Stimulated activated CD4-positive, alpha-beta T cell treated with anti-CD3 and anti-CD28 coated beads, Interleukin-12 subunit alpha, Interleukin-12 subunit beta, amount 100 ng/mL, for 24 hours (primary cell): ENCODE data around the gene GLS.
A peak's percentile ranks its signal among the peaks of the same experiment; 100 is the strongest.
"Not testable (repeated sequence)": the region's sequence is repeated elsewhere in the genome, so short reads cannot be mapped to it uniquely, and the experiment has no call there.

ENCODE experiments used
- DNase-seq, 2 experiments: peaks; one replicate each; pipeline ENCODE4 v3.0.0-alpha.2; 2020; ENCODE audit warnings: low read depth in 2 of 2

Gene GLS

GRCh38 chr2:190855245-190855644, 25.4 kb upstream of the GLS start:
- no peak for DNase-seq

- DNase-seq: no peak
Measured at GRCh38 chr2:190856985-190857384, 23.6 kb upstream of the GLS start.

- DNase-seq: no peak
Measured at GRCh38 chr2:190858817-190859216, 21.8 kb upstream of the GLS start.

GRCh38 chr2:190859347-190860297, 21.0 kb upstream of the GLS start:
- no peak for DNase-seq

DNA sequence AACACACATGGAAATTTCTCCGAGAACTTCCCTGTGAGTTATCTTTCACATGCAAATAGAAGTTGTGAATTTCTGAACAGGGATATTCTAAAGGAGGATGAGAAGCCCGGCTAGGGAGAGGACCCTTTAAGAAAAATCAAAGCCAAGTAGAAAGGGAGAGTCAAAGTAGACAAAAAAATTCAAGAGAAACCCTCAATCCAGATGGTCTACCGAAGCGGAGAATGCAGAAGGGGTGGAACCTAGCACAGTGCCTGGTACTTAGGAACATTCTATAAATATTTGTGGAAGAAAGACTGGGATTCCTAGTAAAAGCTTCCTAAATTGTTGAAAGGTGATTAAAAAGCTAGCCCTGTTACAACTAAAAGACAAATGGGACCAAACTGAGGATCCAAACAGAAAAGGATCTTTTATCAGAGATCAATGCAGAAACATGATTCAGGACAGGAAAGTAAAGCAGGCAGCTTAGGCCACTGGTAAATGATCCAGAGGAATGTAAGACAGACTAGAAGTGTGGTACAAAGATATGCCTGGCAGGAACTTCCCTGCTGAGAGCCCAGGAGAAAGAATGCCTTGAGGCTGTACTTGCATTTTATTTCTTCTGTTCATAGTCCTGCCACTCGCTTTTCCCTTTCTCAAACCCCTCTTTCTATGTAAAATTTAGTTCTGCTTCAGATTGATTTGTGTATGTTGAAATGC, 19.5 kb upstream of the GLS start:
- no peak for DNase-seq

- DNase-seq: not testable (repeated sequence)
Measured at GRCh38 chr2:190862128-190862527, 18.5 kb upstream of the GLS start.

GRCh38 chr2:190862571-190862991, 18.0 kb upstream of the GLS start:
- DNase-seq: no peak

- DNase-seq: no peak
Measured at GRCh38 chr2:190863946-190864345, 16.7 kb upstream of the GLS start.

DNA sequence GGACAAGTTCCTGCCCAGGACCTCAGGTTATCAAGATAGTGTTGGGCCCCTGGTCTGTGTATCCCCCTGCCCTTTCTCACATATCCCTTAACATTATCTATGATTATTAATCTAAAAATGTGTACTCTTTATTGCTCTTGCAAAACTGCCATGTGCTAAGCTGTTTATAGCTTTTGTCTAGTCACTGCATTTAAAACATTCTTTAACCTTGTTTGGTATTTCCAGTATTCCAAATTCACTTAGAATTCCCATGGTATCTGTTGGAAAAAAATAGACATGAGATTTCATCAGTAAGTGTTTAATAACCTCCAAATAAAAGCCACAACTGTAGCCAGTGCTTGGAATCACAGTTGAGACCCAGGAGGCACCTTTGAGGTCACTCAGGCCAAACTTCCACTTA, 16.2 kb upstream of the GLS start:
- no peak for DNase-seq

GRCh38 chr2:190867212-190867611, 13.4 kb upstream of the GLS start:
- DNase-seq: no peak

DNA sequence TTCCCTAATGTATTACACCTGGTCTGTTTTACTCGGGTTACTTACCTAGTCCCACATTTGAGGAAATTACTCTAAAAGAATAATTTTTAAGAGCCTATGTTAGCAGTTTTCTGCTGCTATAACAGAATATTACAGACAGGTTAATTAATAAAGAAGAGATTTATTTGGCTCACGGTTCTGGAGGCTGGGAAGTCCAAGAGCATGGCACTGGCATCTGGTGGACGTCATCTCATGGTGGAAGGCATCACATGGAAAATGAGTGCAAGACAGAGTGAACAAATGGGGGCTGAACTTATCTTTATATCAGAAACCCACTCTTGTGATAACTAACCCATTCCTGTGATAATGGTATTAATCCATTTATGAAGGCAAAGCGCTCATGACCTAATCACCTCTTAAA, 12.8 kb upstream of the GLS start:
- no peak for DNase-seq

GRCh38 chr2:190869721-190870120, 10.9 kb upstream of the GLS start:
- DNase-seq: no peak

GRCh38 chr2:190873451-190873850, 7.2 kb upstream of the GLS start:
- DNase-seq: not testable (repeated sequence)

GRCh38 chr2:190875891-190876290, 4.7 kb upstream of the GLS start:
- no peak for DNase-seq

GRCh38 chr2:190876631-190877030, 4.0 kb upstream of the GLS start:
- DNase-seq: no peak

GRCh38 chr2:190877436-190877835, 3.2 kb upstream of the GLS start:
- no peak for DNase-seq

DNA sequence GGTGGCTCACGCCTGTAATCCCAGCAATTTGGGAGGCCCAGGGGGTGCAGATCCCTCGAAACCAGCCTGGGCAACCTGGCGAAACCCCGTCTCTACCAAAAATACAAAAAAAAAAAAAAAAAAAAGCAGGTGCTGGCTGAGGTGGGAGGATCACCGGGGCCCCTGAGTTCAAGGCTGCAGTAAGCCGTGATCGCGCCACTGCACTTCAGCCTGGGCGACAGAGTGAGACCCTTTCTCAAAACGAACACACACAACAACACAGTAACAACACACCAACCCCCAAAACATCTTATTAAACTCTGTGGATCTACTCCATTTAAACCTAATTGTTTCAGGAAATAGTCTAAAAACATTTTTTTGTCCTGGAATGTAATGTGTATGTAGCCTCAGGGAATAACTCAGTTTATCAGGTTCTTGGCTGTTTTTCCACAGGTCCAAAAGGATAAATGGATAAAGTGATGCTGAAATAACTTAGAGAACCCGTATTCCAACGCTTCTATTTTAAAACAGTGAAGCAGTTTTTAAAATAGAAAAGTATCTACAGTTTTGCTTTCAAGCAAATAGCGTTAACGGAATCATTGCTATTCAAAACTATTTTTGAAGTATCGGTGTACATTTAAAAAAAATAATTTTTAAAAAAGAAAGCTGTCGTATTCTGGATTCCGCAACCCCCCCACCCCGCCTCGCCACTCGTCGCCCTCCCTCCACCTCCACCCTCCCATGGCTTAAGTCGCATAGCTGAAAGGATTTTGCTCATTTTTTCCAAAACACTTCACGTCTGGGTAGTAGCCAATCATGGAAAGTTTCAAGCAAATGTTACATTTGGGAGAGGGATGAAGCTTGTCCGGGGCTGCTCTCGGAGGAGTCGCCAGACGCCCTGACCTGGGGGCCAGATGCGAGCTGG, 895 bp upstream of the GLS start:
- DNase-seq: peak; percentile 17 to 24

GRCh38 chr2:190881084-190881597, 520 bp downstream of the GLS start:
- no peak for DNase-seq

DNA sequence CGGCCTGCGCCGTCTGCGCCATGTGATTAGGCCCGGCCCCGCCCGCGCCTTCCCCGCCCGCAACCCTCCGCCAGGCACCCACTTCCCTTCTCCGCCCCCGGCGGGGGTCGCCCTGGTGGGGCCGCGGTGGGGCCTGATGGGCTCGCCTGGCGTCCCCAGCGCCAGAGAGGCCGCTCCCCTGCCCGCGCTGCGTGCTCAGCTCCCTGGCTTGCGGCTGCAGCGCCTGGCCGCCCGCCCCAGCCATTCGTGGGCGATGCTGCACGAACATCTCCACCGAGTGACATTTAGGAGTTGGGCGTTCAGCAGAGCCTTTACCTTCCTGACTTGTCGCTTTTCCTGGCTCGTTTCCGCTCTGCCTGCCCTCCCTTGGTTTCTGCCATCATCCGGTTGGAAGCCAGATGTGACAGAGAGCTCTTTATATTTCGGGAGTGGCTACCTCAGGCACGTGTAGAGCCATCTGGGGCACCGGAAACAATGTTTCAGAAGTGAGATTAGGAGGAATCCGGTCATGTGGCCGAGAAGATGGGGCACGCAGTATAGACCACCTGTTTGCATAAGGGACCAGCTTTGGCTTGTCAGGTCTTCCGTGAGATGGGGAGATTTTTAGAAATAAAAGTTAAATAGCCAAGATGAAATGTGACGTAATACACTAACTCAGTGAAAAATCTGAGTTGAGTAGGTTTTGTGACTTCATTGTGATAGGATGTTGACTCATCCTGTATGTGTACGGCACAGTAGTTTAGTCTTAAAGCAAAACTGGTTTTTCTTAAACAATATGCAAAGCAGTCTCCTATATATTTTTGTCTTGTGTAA, 1.2 kb downstream of the GLS start:
- DNase-seq: peak; percentile 49 to 56

- DNase-seq: no peak
Measured at GRCh38 chr2:190882411-190882766, 1.8 kb downstream of the GLS start.
